Activated B cell treated with CpG ODN at 0.5 μM for 24 hours (primary cell): ENCODE results near the gene KRT17. TPM values are rescaled to one million over a fixed set of nuclear protein-coding genes. Genes with fewer than 3 reads are reported as not detected.

Source experiments
- ATAC-seq: fragments of 200-7000 bp; cut with Tn5 transposase; one replicate; pipeline ENCODE4 v1.10.0; 2021; ENCODE audit warnings: low read depth, mild to moderate bottlenecking, moderate library complexity
- CTCF ChIA-PET: fragments of 350-600 bp; sonication (Branson Sonifier 250); formaldehyde crosslinking; loops from one replicate; lab custom pipeline; 2021; ENCODE audit warnings: antibody characterized with exemption; lab: Charles Lee
- POLR2A ChIA-PET: fragments of 350-600 bp; sonication (Branson Sonifier 250); formaldehyde crosslinking; loops from one replicate; lab custom pipeline; 2021; ENCODE audit warnings: antibody characterized with exemption; lab: Charles Lee
- DNase-seq: peaks from one replicate; pipeline ENCODE4 v3.0.0; 2022
- H3K27ac Mint-ChIP-seq: one replicate; pipeline ENCODE4 v1.8.0; 2020; ENCODE audit warnings: mixed read lengths
- H3K27me3 Mint-ChIP-seq: one replicate; pipeline ENCODE4 v1.8.0; 2021; ENCODE audit warnings: mixed read lengths
- H3K36me3 Mint-ChIP-seq: one replicate; pipeline ENCODE4 v1.8.0; 2021; ENCODE audit warnings: low read depth, mixed read lengths
- H3K4me1 Mint-ChIP-seq: one replicate; pipeline ENCODE4 v1.8.0; 2021; ENCODE audit warnings: mixed read lengths
- H3K4me3 Mint-ChIP-seq: one replicate; pipeline ENCODE4 v1.8.0; 2020; ENCODE audit warnings: mild to moderate bottlenecking, mixed read lengths
- H3K9me3 Mint-ChIP-seq: one replicate; pipeline ENCODE4 v1.8.0; 2020; ENCODE audit warnings: mixed read lengths
- intact Hi-C: fragments of 100-400 bp; cut with micrococcal nuclease; formaldehyde crosslinking; loops from one replicate; pipeline ENCODE4 v1.15.1; 2024
- total RNA-seq: library from RNA; stranded (reverse); gene quantifications from 2 replicates; pipeline ENCODE4 v1.2.3, GENCODE V29; 2022
- TF ChIP-seq, protein P1 (sequence below): fragments of 200-600 bp; IDR thresholded peaks from one replicate; pipeline ENCODE4 v1.8.0; 2022; ENCODE audit warnings: antibody characterized with exemption, mild to moderate bottlenecking

The KRT17 gene
- total RNA-seq, 1 donor from 2014 or later = not detected

DNA sequence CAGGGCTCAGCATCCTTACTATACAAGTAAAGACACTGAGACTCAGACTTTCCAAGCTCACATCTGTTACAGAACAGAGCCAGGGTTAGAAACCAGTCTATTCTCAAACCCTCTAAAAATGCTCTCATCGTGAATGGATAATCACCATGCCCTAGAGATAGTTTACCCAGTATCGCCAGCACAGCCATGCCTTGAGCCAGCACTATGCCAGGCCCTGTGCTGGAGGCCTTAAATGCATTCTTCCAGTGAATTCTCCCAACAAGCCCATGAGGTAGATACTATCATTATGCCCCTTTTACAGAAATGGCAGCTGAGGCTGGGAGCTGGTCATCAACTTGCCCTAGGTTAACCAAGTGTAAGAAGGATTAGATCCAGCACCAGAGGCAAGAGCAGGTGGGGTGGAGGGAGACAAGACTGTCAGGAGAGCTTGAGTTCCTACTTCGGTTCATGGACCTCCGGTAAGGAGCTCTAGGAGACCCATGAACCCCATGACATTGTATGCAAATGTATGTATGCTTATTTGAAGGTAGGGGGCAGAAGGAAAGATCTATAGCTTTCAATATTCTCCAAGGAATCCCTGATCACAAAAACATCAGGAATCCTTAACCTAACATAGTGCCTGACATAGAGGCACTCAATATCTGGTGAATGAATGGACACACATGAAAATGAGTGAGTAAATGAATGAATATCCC lies 42.9 kb downstream of the KRT17 start:
- ChIA-PET CTCF (no interaction called here), POLR2A (no interaction called here)
- DNase-seq (no peak), ATAC-seq (no peak)
- H3K4me1 Mint-ChIP-seq = no peaks in the 10 kb centered on the region
- H3K27ac Mint-ChIP-seq = no peak overlapping the region
- no peaks in the 10 kb centered on the region for H3K9me3 Mint-ChIP-seq
- no peaks in the 10 kb centered on the region for H3K36me3 Mint-ChIP-seq
- H3K27me3 Mint-ChIP-seq = peaks cover 37% of the 10 kb centered on the region
- TF ChIP-seq, protein P1, sequence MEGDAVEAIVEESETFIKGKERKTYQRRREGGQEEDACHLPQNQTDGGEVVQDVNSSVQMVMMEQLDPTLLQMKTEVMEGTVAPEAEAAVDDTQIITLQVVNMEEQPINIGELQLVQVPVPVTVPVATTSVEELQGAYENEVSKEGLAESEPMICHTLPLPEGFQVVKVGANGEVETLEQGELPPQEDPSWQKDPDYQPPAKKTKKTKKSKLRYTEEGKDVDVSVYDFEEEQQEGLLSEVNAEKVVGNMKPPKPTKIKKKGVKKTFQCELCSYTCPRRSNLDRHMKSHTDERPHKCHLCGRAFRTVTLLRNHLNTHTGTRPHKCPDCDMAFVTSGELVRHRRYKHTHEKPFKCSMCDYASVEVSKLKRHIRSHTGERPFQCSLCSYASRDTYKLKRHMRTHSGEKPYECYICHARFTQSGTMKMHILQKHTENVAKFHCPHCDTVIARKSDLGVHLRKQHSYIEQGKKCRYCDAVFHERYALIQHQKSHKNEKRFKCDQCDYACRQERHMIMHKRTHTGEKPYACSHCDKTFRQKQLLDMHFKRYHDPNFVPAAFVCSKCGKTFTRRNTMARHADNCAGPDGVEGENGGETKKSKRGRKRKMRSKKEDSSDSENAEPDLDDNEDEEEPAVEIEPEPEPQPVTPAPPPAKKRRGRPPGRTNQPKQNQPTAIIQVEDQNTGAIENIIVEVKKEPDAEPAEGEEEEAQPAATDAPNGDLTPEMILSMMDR = no peak
- no peak overlapping the region for H3K4me3 Mint-ChIP-seq
- intact Hi-C loops = no loop called here

DNA sequence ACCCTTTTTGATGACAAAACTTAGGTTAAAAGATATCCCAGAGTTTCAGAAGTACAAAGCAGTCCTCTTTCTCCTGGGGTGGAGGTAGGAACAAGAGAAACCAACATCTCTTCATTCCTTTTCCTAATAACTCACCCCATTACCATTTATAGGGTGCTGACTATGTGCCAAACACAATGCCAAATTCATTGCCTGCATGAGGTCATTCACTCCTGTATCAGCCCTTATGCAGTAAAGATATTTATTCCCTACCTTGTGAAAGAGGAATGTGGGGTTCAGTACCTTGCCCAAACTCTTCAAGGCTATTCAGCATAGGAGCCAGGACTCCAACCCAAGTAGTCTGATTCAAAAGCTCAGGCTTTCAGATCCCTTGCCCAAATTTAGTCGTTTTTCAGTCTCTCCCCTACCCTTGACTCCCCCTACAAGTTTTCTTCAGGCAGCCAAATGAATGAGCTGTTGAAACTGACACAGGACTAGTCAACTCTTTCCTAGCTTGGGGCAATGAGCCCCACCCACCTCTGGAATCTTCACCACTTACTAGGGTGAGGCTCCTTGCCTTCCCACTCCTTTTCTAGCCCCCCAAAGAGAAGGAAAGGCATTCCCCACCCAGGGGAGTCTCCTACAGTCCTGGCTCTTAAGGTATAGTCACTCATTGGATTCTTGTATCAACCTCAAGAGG lies 43.5 kb downstream of the KRT17 start:
- DNase-seq (no peak), ATAC-seq (no peak)
- ChIA-PET CTCF (no interaction called here), POLR2A (no interaction called here)
- Mint-ChIP-seq H3K4me1 (no peaks in the 10 kb centered on the region), H3K36me3 (no peaks in the 10 kb centered on the region), H3K4me3 (no peak overlapping the region), H3K9me3 (no peaks in the 10 kb centered on the region), H3K27ac (no peak overlapping the region), H3K27me3 (peaks cover 41% of the 10 kb centered on the region)
- TF ChIP-seq, protein P1 = no peak
- intact Hi-C loops = no loop called here

DNA sequence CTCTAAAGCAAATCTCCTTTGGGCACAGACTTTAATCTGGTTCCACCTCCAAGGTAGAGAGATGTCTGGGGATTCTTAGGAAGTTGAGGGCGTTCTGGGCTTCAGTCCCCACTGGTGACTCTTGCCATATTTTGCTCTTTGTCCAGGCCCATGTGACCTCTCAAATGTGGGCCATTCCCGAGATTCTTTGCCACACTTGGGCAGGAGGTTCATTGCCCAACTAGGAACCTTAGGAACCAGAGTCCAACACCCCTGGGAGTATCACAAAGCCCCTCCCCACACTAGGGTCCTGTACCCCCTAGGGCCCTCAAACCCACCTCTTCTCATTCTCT lies 44.2 kb downstream of the KRT17 start:
- Mint-ChIP-seq H3K27me3 (peaks cover 43% of the 10 kb centered on the region), H3K9me3 (no peaks in the 10 kb centered on the region), H3K4me3 (no peak overlapping the region), H3K27ac (no peak overlapping the region), H3K36me3 (no peaks in the 10 kb centered on the region), H3K4me1 (no peaks in the 10 kb centered on the region)
- no peak for DNase-seq
- ChIA-PET CTCF (no interaction called here), POLR2A (no interaction called here)
- ATAC-seq = no peak
- TF ChIP-seq, protein P1 = no peak
- intact Hi-C loops = no loop called here

DNA sequence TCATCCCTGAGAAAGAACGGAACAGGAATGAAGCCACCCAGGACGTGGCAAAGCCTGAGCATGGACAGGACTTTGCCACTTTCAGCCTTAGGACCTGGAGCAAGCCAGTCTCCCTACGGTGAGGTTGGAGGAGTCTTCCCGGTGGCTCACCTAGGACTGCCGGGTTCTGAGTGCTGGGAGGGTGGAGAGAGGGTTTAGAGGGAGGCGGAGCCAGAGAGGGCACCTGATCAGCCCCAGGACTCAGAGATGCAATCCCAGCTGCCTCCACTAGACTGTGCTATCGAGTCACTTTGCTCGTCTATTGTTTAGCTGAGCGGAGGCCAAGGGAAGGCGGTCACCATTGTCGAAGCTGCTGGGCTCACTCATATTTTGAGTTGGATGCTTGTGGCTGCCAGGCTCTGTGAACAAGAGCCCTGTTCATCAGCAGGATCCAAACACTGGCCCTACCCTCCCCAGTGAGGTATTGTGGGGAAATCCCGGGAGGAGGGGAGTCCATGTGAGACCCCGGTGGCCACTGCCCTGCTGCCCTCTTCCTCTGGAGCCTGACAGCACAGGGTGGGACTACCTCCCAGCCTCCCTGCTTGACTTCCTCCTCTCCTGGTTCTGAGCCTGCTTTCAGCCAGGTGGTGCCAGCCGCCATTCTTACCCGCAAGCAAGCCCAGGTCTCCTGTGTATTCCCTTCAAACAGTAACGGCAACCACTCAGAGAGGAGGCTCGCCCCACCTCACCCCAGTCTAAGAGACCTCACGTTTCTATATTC lies 44.7 kb downstream of the KRT17 start:
- peaks cover 44% of the 10 kb centered on the region for H3K27me3 Mint-ChIP-seq
- ATAC-seq = peak; percentile 66
- H3K27ac Mint-ChIP-seq = no peak overlapping the region

More for the DNA sequence above, 44.7 kb downstream of the KRT17 start:
- intact Hi-C loops = no loop called here
- CTCF ChIA-PET = no interaction called here
- POLR2A ChIA-PET = interaction anchor here (0.6 kb wide), 2 partner anchors 59 to 290 kb away, joined by 3 to 6 read pairs; no protein-coding TSS in a partner anchor
- no peaks in the 10 kb centered on the region for H3K36me3 Mint-ChIP-seq
- H3K4me1 Mint-ChIP-seq = no peaks in the 10 kb centered on the region
- TF ChIP-seq, protein P1 = no peak
- no peak overlapping the region for H3K4me3 Mint-ChIP-seq
- DNase-seq = no peak
- H3K9me3 Mint-ChIP-seq = no peaks in the 10 kb centered on the region
